GM12878 (cell line): ENCODE measurements around the gene ARPP21. TPM values are rescaled to one million over a fixed set of nuclear protein-coding genes. Genes with fewer than 3 reads are reported as not detected.

Experiments
- ATAC-seq: fragments of 200-7000 bp; cut with Tn5 transposase; 3 replicates; pipeline ENCODE4 v1.9.1; 2020; ENCODE audit warnings: mild to moderate bottlenecking, moderate library complexity
- BruUV-seq: library from RNA; stranded (reverse); fragments of 400-500 nt; replicated peaks from 2 replicates; lab custom pipeline; 2021; lab: Mats Ljungman, UMichigan
- CTCF ChIA-PET: fragments of 300-600 bp; sonication (Branson Sonifier 250); formaldehyde crosslinking; extraction: SDS; loops from one replicate; lab custom pipeline; 2021; ENCODE audit warnings: inconsistent platforms; lab: Yijun Ruan, JAX
- POLR2A ChIA-PET: fragments of 350-600 bp; formaldehyde crosslinking; extraction: SDS; loops from one replicate; lab custom pipeline; 2021; ENCODE audit warnings: inconsistent platforms; lab: Charles Lee
- RAD21 ChIA-PET: fragments of 300-600 bp; sonication (Branson Sonifier 250); formaldehyde crosslinking; loops from one replicate; lab custom pipeline; 2023; ENCODE audit warnings: antibody characterized with exemption; ENCODE audit not compliant: unreplicated experiment; lab: Charles Lee
- SMC1A ChIA-PET: fragments of 300-600 bp; sonication (Branson Sonifier 250); formaldehyde crosslinking; loops from one replicate; lab custom pipeline; 2023; ENCODE audit not compliant: unreplicated experiment, uncharacterized antibody; lab: Charles Lee
- DNase-seq: peaks from one replicate; pipeline ENCODE4 v3.0.0-alpha.2; 2011; ENCODE audit warnings: low read depth, low spot score
- FAIRE-seq: peaks from 3 replicates; lab custom pipeline; 2011; peaks lifted over from hg19 to GRCh38; lab: Jason Lieb, UNC
- H2AFZ ChIP-seq: 2 replicates; pipeline ENCODE4 v1.6.0; 2011; ENCODE audit warnings: low read depth, low read length, control low read depth; ENCODE audit not compliant: control insufficient read depth
- H3K27ac ChIP-seq: 2 replicates; pipeline ENCODE4 v1.5.1; 2011; ENCODE audit warnings: control low read depth; ENCODE audit not compliant: control insufficient read depth, insufficient read depth
- H3K27me3 ChIP-seq, 2 experiments: replicated peaks in 1 of 2; 2 replicates each; pipeline versions ENCODE4 v1.6.0 to v1.6.1; 2011; ENCODE audit warnings: low read length in 1 of 2; ENCODE audit not compliant: control insufficient read depth in 2 of 2, insufficient read depth in 2 of 2
- H3K36me3 ChIP-seq, 2 experiments: 2 replicates each; pipeline ENCODE4 v1.5.1; 2011; ENCODE audit warnings: low read length in 1 of 2; ENCODE audit not compliant: control insufficient read depth in 2 of 2, insufficient read depth in 2 of 2
- H3K4me1 ChIP-seq: 2 replicates; pipeline ENCODE4 v1.6.1; 2011; ENCODE audit warnings: mild to moderate bottlenecking, low read length, moderate library complexity, mixed read lengths; ENCODE audit not compliant: control insufficient read depth, insufficient read depth
- H3K4me2 ChIP-seq: 2 replicates; pipeline ENCODE4 v1.6.0; 2011; ENCODE audit warnings: control low read depth; ENCODE audit not compliant: control insufficient read depth, insufficient read depth
- H3K4me3 ChIP-seq: fragments of 200-600 bp; sonication (generic); 2 replicates; pipeline ENCODE4 v1.5.1; 2016
- H3K79me2 ChIP-seq: 2 replicates; pipeline ENCODE4 v1.6.0; 2011; ENCODE audit warnings: low read length; ENCODE audit not compliant: control insufficient read depth, insufficient read depth
- H3K9ac ChIP-seq: 2 replicates; pipeline ENCODE4 v1.8.0; 2011; ENCODE audit warnings: low read length, control low read depth, mixed read lengths; ENCODE audit not compliant: control insufficient read depth, insufficient read depth
- H3K9me3 ChIP-seq: replicated peaks from 3 replicates; pipeline ENCODE4 v1.5.1; 2011; ENCODE audit warnings: mild to moderate bottlenecking, low read length; ENCODE audit not compliant: control insufficient read depth, insufficient read depth
- H4K20me1 ChIP-seq: 2 replicates; pipeline ENCODE4 v1.6.0; 2011; ENCODE audit not compliant: control insufficient read depth, insufficient read depth
- CREB1 ChIP-seq: IDR thresholded peaks from 2 replicates; pipeline ENCODE4 v1.6.1; 2012; ENCODE audit warnings: low read depth, mild to moderate bottlenecking, inconsistent platforms
- CREM ChIP-seq: IDR thresholded peaks from 2 replicates; pipeline ENCODE4 v1.6.1; 2014; ENCODE audit warnings: antibody characterized with exemption, low read depth
- CUX1 ChIP-seq: IDR thresholded peaks from 2 replicates; pipeline ENCODE4 v1.6.1; 2012; ENCODE audit warnings: improper control_type of control experiment, low read depth, low read length; ENCODE audit not compliant: insufficient replicate concordance
- GATAD2B ChIP-seq: fragments of 450-650 bp; conservative IDR thresholded peaks from 2 replicates; pipeline ENCODE4 v1.6.1; 2017; ENCODE audit warnings: low read depth, mild to moderate bottlenecking, moderate library complexity
- HDGF ChIP-seq: fragments of 450-650 bp; IDR thresholded peaks from 2 replicates; pipeline ENCODE4 v1.6.1; 2016; ENCODE audit warnings: antibody characterized with exemption
- IKZF1 ChIP-seq: fragments of 450-650 bp; conservative IDR thresholded peaks from 2 replicates; pipeline ENCODE4 v1.6.1; 2017; ENCODE audit warnings: antibody characterized with exemption, mild to moderate bottlenecking
- MAX ChIP-seq: IDR thresholded peaks from 2 replicates; pipeline ENCODE4 v1.6.1; 2012; ENCODE audit warnings: low read depth, low read length, improper control_type of control experiment
- NKRF ChIP-seq: fragments of 450-650 bp; conservative IDR thresholded peaks from 2 replicates; pipeline ENCODE4 v1.6.1; 2017; ENCODE audit warnings: mild to moderate bottlenecking, moderate library complexity
- RFX5 ChIP-seq: IDR thresholded peaks from 2 replicates; pipeline ENCODE4 v1.6.1; 2011; ENCODE audit warnings: low read depth, low read length, improper control_type of control experiment
- TCF7 ChIP-seq: IDR thresholded peaks from 2 replicates; pipeline ENCODE4 v1.6.1; 2014; ENCODE audit warnings: antibody characterized with exemption, borderline replicate concordance
- WGBS: methylation state at CpG from one replicate; pipeline ENCODE4 v1.1.6; 2016; ENCODE audit warnings: low lambda C conversion rate; ENCODE audit not compliant: insufficient replicate concordance, insufficient coverage; ENCODE audit errors: missing lambda C conversion rate; 5-methylcytosine and 5-hydroxymethylcytosine counted together
- in situ Hi-C: fragments of 300-500 bp; cut with MboI; formaldehyde crosslinking; loops from 9 replicates; pipeline ENCODE4 v1.14.3; 2018; ENCODE audit warnings: mixed read lengths
- intact Hi-C: fragments of 100-400 bp; cut with micrococcal nuclease; formaldehyde crosslinking; loops from one replicate; pipeline ENCODE4 v1.14.2; 2022; ENCODE audit not compliant: unreplicated experiment
- polyA plus RNA-seq, 11 experiments: library from polyadenylated mRNA; depleted of rRNA in 4 of 11; unstranded in 6 of 11; stranded (reverse) in 5 of 11; fragments of >200 nt; fragmentation: Nextera tagmentation in 4 of 11; fragmentation: Illumina TruSeq in 1 of 11; extraction: Ambion mirVana in 4 of 11; extraction: Trizol in 1 of 11; gene quantifications; 1 replicate in 1 of 11; 2 replicates in 10 of 11; pipeline versions ENCODE4 v1.2.1 to v1.2.3, GENCODE V29; 2011 to 2016; ENCODE audit warnings: inconsistent platforms in 2 of 11, missing spikeins in 2 of 11, low read depth in 1 of 11
- total RNA-seq, 4 experiments: library from RNA; depleted of rRNA in 3 of 4; stranded (reverse); fragments of >200 nt in 3 of 4; fragmentation: Illumina TruSeq in 1 of 4; extraction: Trizol in 1 of 4; gene quantifications; 2 replicates each; pipeline versions ENCODE4 v1.2.1 to v1.2.3, GENCODE V29; 2013 to 2021

The ARPP21 gene
- total and polyA plus RNA-seq, 10 of the 15 experiments (the other 5 are each of a cell fraction or from before 2014, with no cell fraction given), result not detected

GRCh38 chr3:35779611-35780010 is 140.3 kb downstream of the ARPP21 start (continued):
- TF ChIP-seq NKRF (no peak), MAX (no peak), RFX5 (no peak), TCF7 (no peak)

- FAIRE-seq, result no peak
- Histone ChIP-seq H2AFZ (no peak overlapping the region), H3K4me1 (no peaks in the 10 kb centered on the region), H3K4me2 (no peak overlapping the region), H3K27me3 (no peaks in the 10 kb centered on the region), H4K20me1 (no peaks in the 10 kb centered on the region), H3K9ac (no peak overlapping the region), H3K9me3 (no peaks in the 10 kb centered on the region), H3K4me3 (no peak overlapping the region), H3K36me3 (no peaks in the 10 kb centered on the region), H3K27ac (no peak overlapping the region), H3K79me2 (no peaks in the 10 kb centered on the region)
- ChIA-PET SMC1A (no interaction called here), RAD21 (no interaction called here), CTCF (no interaction called here), POLR2A (no interaction called here)
- BruUV-seq, result no TSS peak
- in situ Hi-C loops (no loop called here), intact Hi-C loops (no loop called here)
- WGBS, result 16% methylated on average over 3 of the region's 3 CpGs
- ATAC-seq, result no peak
- TF ChIP-seq HDGF, result no peak
- no peak for TF ChIP-seq IKZF1
- TF ChIP-seq CUX1, result no peak
- no peak for TF ChIP-seq CREB1
- TF ChIP-seq GATAD2B, result no peak
- TF ChIP-seq CREM, result no peak
- no peak for DNase-seq
Measured at GRCh38 chr3:35780800-35781199, 141.5 kb downstream of the ARPP21 start.
